Right ventricle myocardium inferior (tissue), 1 donor: ENCODE data around the gene FCGR3B. TPM values are rescaled to one million over a fixed set of nuclear protein-coding genes. Genes with fewer than 3 reads are reported as not detected.
"Not testable (repeated sequence)": the region's sequence is repeated elsewhere in the genome, so short reads cannot be mapped to it uniquely, and the experiment has no call there.

Source experiments
- ATAC-seq: fragments of 200-7000 bp; cut with Tn5 transposase; one replicate; pipeline ENCODE4 v1.9.1; 2020; ENCODE audit warnings: mild to moderate bottlenecking, moderate library complexity
- DNase-seq: peaks from one replicate; pipeline ENCODE4 v3.0.0; 2021; ENCODE audit errors: missing footprints
- intact Hi-C: fragments of 100-400 bp; cut with DNase I; formaldehyde crosslinking; loops from one replicate; pipeline ENCODE4 v1.11.0; 2022
- long read RNA-seq: library from polyadenylated mRNA; unstranded; transcript quantifications from one replicate; pipeline ENCODE4 v2.0.0, GENCODE V29; 2021
- total RNA-seq: library from RNA; stranded (reverse); fragmentation: NEBNext Ultra II Directional; extraction: Animal tissue kit (Norgen Biotek cat#: 25700); gene quantifications from one replicate; pipeline ENCODE4 v1.2.1, GENCODE V29; 2021
- donor health status: DM: no; HTN: yes; CAD: no; lungs with severe emphysema.

Gene FCGR3B
- total RNA-seq = 4.8 TPM
- long read RNA-seq, partial matches to known transcripts = 0 of 1 reads
- long read RNA-seq, other reads (novel, unspliced or antisense) = 0 of 1 reads

- no peak for ATAC-seq
- no peak for DNase-seq
- intact Hi-C loops = no loop called here
These were observed at the start of gene FCGR3B for GRCh38 chr1:161631076-161631475. FCGR3B (minus strand) TSS chr1:161631176; CDS start chr1:161631094, 82 bp downstream.

GRCh38 chr1:161678500-161678899 lies 47.5 kb upstream of the FCGR3B start:
- ATAC-seq = no peak
- intact Hi-C loops = no loop called here
- DNase-seq = no peak

- intact Hi-C loops = no loop called here
- no peak for DNase-seq
- ATAC-seq = no peak
These were observed 46.1 kb upstream of the FCGR3B start for GRCh38 chr1:161676958-161677689.

GRCh38 chr1:161676441-161676840 lies 45.5 kb upstream of the FCGR3B start:
- intact Hi-C loops = no loop called here
- ATAC-seq (no peak), DNase-seq (no peak)

- ATAC-seq, DNase-seq, intact Hi-C loops: not testable (repeated sequence)
These were observed 43.9 kb upstream of the FCGR3B start for GRCh38 chr1:161674908-161675307.

GRCh38 chr1:161674447-161674846 lies 43.5 kb upstream of the FCGR3B start:
- intact Hi-C loops, ATAC-seq, DNase-seq: not testable (repeated sequence)

GRCh38 chr1:161673437-161673836 lies 42.5 kb upstream of the FCGR3B start:
- DNase-seq, ATAC-seq, intact Hi-C loops: not testable (repeated sequence)

- ATAC-seq, DNase-seq, intact Hi-C loops: not testable (repeated sequence)
These were observed 40.4 kb upstream of the FCGR3B start for GRCh38 chr1:161671045-161672020.

- intact Hi-C loops, ATAC-seq, DNase-seq: not testable (repeated sequence)
These were observed 33.7 kb upstream of the FCGR3B start for GRCh38 chr1:161664689-161665088.

GRCh38 chr1:161663569-161663968 lies 32.6 kb upstream of the FCGR3B start:
- ATAC-seq, DNase-seq, intact Hi-C loops: not testable (repeated sequence)

GRCh38 chr1:161662684-161663339 lies 31.8 kb upstream of the FCGR3B start, which contains the start of gene FCGR2B:
FCGR2B (plus strand) TSS chr1:161663143; CDS start chr1:161663242, 99 bp downstream.
- DNase-seq, intact Hi-C loops: not testable (repeated sequence)
- ATAC-seq = peak; percentile 35

GRCh38 chr1:161661660-161662311 lies 30.8 kb upstream of the FCGR3B start:
- intact Hi-C loops, DNase-seq, ATAC-seq: not testable (repeated sequence)

- intact Hi-C loops, DNase-seq: not testable (repeated sequence)
- ATAC-seq = peak; percentile 46
These were observed 27.5 kb upstream of the FCGR3B start for GRCh38 chr1:161658524-161658923.

- ATAC-seq, DNase-seq, intact Hi-C loops: not testable (repeated sequence)
These were observed 23.0 kb upstream of the FCGR3B start for GRCh38 chr1:161653971-161654370.

GRCh38 chr1:161653541-161653940 lies 22.6 kb upstream of the FCGR3B start:
- ATAC-seq, intact Hi-C loops, DNase-seq: not testable (repeated sequence)

- not testable (repeated sequence) for ATAC-seq
- intact Hi-C loops = loop anchor here (5.0 kb wide), 1 partner anchor 95 kb away; no protein-coding TSS in a partner anchor
These were observed 16.8 kb upstream of the FCGR3B start for GRCh38 chr1:161647507-161648360.

GRCh38 chr1:161644855-161645254 lies 13.9 kb upstream of the FCGR3B start:
- intact Hi-C loops = loop anchor here (5.0 kb wide), 1 partner anchor 97 kb away; no protein-coding TSS in a partner anchor
- DNase-seq, ATAC-seq: not testable (repeated sequence)

More at GRCh38 chr1:161647507-161648360, 16.8 kb upstream of the FCGR3B start:
- not testable (repeated sequence) for DNase-seq
